ES-I3 (cell line): ENCODE data around the gene IRF4.
"Not testable (repeated sequence)": the region's sequence is repeated elsewhere in the genome, so short reads cannot be mapped to it uniquely, and the experiment has no call there.

Experiments
- H3K36me3 ChIP-seq: 2 replicates; pipeline ENCODE4 v1.6.1; 2013; ENCODE audit warnings: mild to moderate bottlenecking, low read length, control low read depth, moderate library complexity; ENCODE audit not compliant: insufficient read depth
- H3K4me1 ChIP-seq: 2 replicates; pipeline ENCODE4 v1.6.1; 2013; ENCODE audit warnings: mild to moderate bottlenecking, control low read depth, low read length; ENCODE audit not compliant: insufficient read depth
- H3K9ac ChIP-seq: 2 replicates; pipeline ENCODE4 v1.6.1; 2013; ENCODE audit warnings: low read depth, mild to moderate bottlenecking, low read length, moderate library complexity
- H3K9me3 ChIP-seq: 2 replicates; pipeline ENCODE4 v1.6.1; 2013; ENCODE audit warnings: mild to moderate bottlenecking, low read length, moderate library complexity; ENCODE audit not compliant: control insufficient read depth, insufficient read depth

Gene IRF4

DNA sequence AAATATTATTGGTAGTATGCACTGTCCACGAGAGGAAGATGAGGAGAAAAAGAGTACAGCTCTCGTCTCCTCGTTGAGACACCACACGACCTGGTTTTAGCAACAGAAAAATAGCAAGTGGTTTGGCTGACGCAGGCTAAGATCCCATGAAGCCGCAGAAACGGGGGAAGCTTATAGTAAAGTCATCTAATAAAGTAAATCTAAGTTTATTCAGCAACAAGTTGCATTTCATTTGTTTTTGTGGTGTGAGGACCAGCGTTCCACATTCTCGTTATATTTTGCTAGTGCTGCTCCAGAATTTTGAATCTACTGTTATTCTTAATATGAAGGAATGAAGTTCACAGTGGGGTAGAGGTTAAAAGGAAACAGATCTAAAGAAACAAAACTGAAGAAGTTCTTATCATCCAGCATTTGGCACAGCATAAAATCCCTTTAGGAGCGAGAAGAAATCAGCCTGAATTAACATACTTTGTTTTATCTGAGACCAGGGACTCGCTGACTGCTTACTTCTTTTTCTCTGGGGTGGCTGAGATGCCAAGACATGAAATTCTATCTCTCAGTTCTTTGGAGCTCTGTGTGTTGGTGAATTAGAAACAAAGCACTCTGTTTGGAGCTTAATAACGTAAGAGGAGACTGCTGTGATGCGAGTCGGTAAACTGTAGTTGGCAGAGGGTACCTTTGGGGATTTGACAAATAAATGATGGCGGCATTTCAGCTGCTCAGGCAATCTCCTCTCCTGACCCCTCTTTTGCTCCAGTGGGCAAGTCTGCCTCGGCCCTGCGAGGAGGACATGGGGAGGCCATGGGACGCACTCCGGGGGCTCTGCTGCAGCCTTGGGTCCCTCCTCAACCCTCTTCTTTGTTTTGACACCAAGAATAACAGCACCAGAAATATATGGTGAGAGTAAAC is 24.9 kb upstream of the IRF4 start:
- no peaks in the 10 kb centered on the region for H3K36me3 ChIP-seq
- H3K9me3 ChIP-seq, result peaks cover 12% of the 10 kb centered on the region; the same call in 1 of the 2 replicates
- H3K9ac ChIP-seq, result no peak overlapping the region
- H3K4me1 ChIP-seq, result no peaks in the 10 kb centered on the region

DNA sequence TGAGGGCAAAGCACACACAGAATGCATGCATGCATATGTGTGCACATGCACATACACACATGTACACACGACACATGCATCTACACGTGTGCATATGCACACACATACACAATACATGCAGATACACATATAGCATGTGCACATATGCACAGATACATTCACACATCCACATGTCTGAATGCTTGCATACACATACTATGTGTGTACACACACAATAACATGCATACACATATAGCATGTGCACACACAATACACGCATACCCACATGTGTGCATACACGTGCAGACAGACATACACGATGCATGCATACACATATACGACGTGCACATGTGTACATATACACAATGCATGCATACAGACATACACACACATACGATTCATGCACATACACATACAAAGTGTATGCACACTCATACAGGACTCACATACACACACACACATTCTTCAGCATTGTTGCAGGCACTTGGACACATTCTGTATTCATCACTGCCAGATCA is 24.2 kb upstream of the IRF4 start:
- Histone ChIP-seq H3K36me3 (no peaks in the 10 kb centered on the region), H3K9ac (no peak overlapping the region), H3K9me3 (peaks cover 12% of the 10 kb centered on the region; the same call in 1 of the 2 replicates), H3K4me1 (no peaks in the 10 kb centered on the region)

DNA sequence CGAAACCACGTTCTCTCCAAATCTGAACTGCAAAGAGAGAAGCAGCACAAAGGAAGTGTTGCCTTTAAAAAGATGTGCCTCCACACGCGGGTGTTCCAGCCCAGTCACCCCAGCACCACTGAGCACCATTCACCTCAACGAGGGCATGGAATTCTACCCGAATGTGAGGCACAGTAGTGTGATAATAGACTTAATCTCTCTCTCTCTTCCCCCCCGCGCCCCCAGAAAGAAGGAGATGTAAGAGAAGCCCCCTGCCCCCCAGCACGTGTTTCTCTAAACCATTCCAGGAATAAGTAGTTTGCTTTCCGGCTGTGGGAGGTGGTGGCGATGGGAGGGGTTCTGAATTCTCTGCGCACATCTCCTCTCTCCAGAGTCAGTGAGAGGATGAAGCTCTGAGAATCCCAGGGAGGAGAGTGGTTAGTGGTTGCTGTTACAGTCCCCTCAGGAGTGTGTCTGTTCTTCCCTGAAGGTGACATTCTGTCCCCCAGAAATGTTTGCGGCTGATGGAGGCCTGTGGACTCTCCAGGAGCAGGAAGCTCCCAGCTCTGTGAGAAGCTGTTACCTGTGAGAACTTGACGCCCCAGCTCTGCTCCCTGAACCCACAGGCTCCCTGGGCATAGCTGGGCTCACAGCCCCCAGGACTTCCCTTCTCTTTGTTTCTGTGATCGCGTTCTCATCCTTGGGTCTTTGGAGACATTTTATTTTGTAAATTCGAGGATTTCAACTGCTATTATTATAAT is 23.5 kb upstream of the IRF4 start:
- peaks cover 5% of the 10 kb centered on the region; the same call in 1 of the 2 replicates for H3K9me3 ChIP-seq
- H3K4me1 ChIP-seq, result no peaks in the 10 kb centered on the region
- H3K9ac ChIP-seq, result no peak overlapping the region
- no peaks in the 10 kb centered on the region for H3K36me3 ChIP-seq

DNA sequence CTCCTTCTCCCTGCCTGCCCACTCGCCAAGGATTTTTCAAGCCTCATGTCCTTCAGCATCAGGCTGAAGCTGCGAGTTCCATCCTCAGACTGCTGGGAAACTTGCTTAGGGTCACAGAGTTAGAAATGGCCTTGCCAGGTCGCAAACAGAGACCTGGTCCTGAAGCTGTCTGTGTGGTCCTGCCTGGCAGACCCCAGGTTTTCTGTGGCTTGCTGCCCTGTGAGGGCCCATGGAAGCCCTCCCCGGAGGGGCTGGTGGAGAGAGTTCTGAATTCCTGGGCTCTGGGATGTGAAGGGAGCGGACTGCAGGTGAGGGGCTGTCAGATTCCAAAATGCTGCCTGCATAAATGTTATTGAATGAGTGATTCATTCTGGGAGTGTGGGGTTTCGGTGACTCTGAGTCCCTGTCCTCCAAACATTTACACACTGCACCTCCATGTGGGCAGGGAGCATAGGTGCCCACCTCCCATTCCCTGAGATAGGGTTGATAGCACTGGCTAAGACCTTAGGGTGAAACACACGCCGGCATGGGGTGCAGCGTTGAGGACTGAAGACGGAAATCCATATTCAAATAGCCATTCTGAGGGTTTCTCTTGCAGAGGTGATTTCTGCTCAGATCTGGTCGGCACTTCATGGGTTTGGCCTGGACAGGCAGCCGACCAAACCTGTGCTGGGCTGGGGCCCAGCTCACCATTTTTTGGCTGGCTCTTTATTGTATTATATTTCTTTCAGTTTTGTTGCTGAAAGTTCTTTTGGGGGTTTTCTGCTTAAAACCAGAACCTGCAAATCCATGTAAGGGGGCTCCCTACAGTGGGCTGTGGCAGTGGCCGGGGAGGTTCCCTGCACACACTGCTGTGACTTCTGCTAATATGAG is 21.8 kb upstream of the IRF4 start:
- Histone ChIP-seq H3K4me1 (no peaks in the 10 kb centered on the region), H3K36me3 (no peaks in the 10 kb centered on the region), H3K9ac (no peak overlapping the region), H3K9me3 (no peaks in the 10 kb centered on the region)

DNA sequence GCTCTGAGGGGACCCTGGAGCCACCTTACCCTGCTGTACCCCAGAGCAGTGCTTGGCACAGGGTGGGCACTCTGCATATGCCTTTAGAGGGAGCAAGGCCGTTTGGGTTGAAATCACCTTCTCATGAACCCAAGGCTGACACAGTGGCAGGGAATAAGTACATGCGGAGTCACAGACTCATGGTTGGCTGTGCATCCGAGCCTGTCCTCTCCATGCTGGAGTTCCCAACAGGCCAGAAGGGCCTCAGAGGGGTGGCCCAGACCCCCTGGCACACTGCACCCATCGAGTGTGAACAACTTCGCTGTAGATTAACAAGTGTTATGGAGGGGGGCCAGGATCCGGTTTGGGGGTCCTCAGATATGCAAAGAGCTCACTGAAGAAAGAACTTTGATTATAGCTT is 21.0 kb upstream of the IRF4 start:
- Histone ChIP-seq H3K36me3 (no peaks in the 10 kb centered on the region), H3K9ac (no peak overlapping the region), H3K4me1 (no peaks in the 10 kb centered on the region), H3K9me3 (no peaks in the 10 kb centered on the region)

DNA sequence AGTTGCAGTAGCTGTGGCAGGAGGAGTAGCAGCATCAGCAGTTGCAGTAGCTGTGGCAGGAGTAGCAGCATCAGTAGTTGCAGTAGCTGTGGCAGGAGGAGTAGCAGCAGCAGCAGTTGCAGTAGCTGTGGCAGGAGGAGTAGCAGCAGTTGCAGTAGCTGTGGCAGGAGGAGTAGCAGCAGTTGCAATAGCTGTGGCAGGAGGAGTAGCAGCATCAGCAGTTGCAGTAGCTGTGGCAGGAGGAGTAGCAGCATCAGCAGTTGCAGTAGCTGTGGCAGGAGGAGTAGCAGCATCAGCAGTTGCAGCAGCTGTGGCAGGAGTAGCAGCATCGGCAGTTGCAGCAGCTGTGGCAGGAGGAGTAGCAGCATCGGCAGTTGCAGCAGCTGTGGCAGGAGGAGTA is 19.7 kb upstream of the IRF4 start:
- not testable (repeated sequence) for H3K9me3 ChIP-seq, H3K36me3 ChIP-seq, H3K9ac ChIP-seq, H3K4me1 ChIP-seq

DNA sequence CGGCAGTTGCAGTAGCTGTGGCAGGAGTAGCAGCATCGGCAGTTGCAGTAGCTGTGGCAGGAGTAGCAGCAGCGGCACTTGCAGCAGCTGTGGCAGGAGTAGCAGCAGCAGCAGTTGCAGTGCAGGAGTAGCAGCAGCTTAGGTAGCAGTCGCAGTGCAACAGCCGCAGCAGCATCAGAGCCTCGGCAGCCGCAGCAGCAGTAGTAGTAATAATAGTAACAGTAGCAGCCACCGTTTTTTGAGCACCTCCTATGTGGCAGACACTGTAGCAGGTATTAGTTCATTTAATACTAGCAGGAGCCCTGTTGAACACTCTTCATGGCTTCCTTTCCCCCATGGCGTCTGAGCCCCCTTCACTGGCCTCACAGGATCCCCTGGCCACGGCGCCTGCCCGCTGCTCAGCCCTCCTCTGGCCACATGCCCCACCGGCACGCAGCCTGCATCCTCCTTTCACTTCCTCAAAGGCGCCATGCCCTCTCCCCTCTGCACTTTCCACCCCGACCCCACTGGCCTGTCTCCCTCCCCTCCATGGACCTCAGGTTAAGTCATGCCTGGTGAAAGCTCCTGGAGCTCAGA is 19.1 kb upstream of the IRF4 start:
- H3K9me3 ChIP-seq, result no peaks in the 10 kb centered on the region
- no peak overlapping the region for H3K9ac ChIP-seq
- no peaks in the 10 kb centered on the region for H3K36me3 ChIP-seq
- no peaks in the 10 kb centered on the region for H3K4me1 ChIP-seq

DNA sequence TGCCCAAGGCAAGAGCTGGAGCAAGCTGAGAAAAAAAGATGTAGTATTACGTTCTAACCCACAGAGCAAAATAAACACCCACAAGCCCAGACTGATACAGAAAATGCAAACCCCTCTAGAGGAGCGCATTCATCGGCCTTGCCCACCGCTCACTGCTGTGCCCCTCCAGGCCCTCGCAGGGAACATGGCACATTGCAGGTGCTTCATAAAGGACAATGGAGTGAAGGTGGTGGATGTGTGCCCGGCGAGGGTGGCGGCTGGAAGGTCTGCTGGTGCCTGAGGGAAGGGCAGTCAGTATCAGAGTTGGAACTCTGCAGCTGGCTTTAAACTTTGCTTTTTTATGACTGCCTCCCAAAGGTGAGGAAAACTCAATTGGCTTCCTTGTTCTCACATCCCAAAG is 18.5 kb upstream of the IRF4 start:
- Histone ChIP-seq H3K9ac (no peak overlapping the region), H3K4me1 (no peaks in the 10 kb centered on the region), H3K9me3 (no peaks in the 10 kb centered on the region), H3K36me3 (no peaks in the 10 kb centered on the region)

DNA sequence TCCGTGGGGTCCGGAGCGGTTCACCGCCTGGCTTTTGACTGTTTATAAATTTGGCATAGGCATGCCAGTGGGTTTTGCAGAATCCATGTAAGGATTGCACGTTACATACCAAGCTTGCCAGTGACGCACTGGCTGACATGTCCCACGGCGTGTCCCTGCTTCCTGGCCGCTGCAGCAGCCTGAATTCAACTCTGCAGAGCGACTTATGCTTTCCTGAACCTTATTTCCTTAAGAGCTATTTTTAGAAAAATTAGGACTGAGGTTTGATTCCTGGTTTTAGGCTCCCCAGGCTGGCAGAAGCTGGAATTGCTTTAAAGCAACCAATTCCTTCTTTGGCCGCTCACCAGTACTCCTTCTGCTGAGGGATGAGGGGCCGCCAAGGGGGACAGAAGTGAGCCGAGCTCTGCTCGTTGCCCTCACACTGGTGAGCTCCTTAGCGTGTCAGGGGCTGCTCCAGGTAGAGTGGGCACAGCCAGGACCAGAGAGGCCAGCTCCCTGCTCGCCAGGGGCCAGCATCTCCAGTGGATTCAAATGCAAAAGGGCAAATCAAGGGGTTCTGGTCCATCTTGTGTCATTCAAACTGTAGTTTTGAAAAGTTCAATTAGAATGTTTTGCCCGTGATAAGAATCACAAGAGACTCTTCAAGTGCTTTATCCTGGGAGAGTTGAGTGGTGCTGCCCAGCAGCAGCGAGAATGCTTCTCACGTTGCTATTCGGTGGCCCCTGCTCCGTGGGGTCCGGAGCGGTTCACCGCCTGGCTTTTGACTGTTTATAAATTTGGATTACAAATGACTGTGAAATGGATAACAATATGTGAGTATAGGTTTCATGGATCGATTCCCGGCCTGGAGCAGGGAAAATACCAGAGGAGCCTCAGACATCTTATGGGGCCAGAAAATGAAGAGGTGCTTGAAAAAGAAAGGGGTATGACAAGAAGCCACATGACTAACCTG is 17.5 kb upstream of the IRF4 start:
- Histone ChIP-seq H3K36me3 (no peaks in the 10 kb centered on the region), H3K4me1 (no peaks in the 10 kb centered on the region), H3K9me3 (no peaks in the 10 kb centered on the region), H3K9ac (no peak overlapping the region)

DNA sequence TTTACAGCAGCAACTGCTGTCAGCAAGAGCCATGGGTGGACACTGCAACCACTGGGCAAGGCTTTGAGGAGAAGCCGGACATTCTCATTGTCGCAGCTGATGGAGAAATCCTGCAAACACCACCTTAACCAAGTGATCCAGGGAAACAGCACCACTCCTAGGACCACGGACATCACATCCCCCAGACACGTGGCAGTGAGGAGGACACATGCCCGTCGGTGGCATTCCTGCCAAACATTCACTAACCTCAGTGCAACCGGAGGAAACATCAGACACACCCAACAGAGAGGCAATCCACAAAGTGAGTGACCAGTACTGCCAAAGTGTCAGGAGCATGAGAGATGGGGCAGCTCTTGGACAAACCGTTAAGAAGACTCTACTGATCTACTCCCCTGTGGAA is 16.6 kb upstream of the IRF4 start:
- no peaks in the 10 kb centered on the region for H3K4me1 ChIP-seq
- H3K9me3 ChIP-seq, result no peaks in the 10 kb centered on the region
- H3K9ac ChIP-seq, result no peak overlapping the region
- no peaks in the 10 kb centered on the region for H3K36me3 ChIP-seq

DNA sequence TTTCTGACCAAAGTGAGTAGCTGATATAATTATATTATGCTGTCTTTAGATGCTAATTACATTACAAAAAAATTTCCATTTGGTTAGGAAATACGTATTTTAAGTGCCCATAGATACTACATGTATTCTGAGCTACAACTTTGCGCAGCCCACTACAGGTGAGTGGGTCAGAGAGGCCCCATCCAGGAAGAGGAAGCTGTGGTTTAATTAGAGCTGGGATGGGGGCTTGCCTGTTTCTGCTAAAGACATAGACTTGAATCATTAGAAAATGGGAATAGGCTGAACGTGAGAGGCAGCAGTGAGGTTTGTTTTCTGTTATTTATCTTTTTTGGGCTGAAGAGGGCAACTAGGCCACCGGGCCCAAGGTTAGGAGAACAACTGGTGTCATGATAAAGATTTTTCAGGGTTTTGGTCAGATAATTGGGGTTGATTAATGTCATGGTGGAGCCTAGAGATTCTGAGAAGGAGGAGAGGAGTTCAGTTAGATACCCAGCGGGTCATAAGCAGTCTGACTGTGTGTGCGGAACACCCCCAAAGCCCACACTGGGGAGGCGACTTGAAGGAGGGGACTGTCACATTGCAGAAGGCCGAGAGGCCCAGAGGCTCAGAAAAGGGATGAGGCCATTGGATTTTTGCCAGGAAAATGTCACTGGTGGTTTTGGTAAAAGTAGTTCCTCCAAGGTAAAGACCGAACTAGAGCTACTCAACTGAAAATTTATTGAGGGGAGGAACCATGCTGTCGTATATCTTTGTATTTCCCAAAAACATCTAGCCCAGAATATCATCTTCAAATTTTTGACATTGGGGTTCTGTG is 14.5 kb upstream of the IRF4 start:
- Histone ChIP-seq H3K9me3 (0 out of 2 replicates have a peak, but pooled peaks cover 2% of the 10 kb centered on the region), H3K4me1 (no peaks in the 10 kb centered on the region), H3K36me3 (no peaks in the 10 kb centered on the region), H3K9ac (no peak overlapping the region)

DNA sequence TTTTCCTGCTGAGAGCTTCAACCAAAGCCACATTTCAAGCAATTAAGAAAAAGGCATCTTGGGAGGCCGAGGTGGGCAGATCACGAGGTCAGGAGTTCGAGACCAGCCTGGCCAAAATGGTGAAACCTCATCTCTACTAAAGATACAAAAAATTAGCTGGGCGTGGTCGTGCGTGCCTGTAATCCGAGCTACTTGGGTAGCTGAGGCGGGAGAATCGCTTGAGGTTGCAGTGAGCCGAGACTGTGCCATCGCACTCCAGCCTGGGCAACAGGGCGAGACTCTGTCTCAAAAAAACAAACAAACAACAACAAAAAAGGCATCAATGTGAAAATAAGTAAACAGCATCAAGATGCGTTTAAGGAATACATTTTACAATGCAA is 13.9 kb upstream of the IRF4 start:
- H3K4me1 ChIP-seq, H3K36me3 ChIP-seq, H3K9me3 ChIP-seq, H3K9ac ChIP-seq: not testable (repeated sequence)
